ENCODE measurements around the gene PTPRCAP.
A peak's percentile ranks its signal among the peaks of the same experiment; 100 is the strongest.
"Not testable (repeated sequence)": the region's sequence is repeated elsewhere in the genome, so short reads cannot be mapped to it uniquely, and the experiment has no call there.

PTPRCAP gene

GRCh38 chr11:67440229-67441097, 3.0 kb upstream of the PTPRCAP start:
- no peak for DNase-seq

GRCh38 chr11:67439321-67440228, 2.1 kb upstream of the PTPRCAP start:
- DNase-seq: no peak

- peak; percentile 43 to 63 (median 50) for DNase-seq
Observed at GRCh38 chr11:67438158-67438902, 848 bp upstream of the PTPRCAP start.

GRCh38 chr11:67437809-67438157, 301 bp upstream of the PTPRCAP start:
- DNase-seq: no peak

GRCh38 chr11:67436459-67437081, 912 bp downstream of the PTPRCAP start:
- DNase-seq: peak in 3 of 4 experiments; percentile 41 to 53 (median 42)

- no peak for DNase-seq
Observed at GRCh38 chr11:67435727-67436458, 1.6 kb downstream of the PTPRCAP start.

- no peak for DNase-seq
Observed at GRCh38 chr11:67435031-67435726, 2.3 kb downstream of the PTPRCAP start.

GRCh38 chr11:67434395-67434881, 3.0 kb downstream of the PTPRCAP start:
- no peak for DNase-seq

GRCh38 chr11:67433536-67434394, 3.7 kb downstream of the PTPRCAP start:
- DNase-seq: no peak

GRCh38 chr11:67432655-67433349, 4.7 kb downstream of the PTPRCAP start:
- no peak for DNase-seq

- DNase-seq: no peak
Observed at GRCh38 chr11:67431346-67432249, 5.9 kb downstream of the PTPRCAP start.

- DNase-seq: no peak
Observed at GRCh38 chr11:67429722-67430121, 7.8 kb downstream of the PTPRCAP start.

- DNase-seq: no peak
Observed at GRCh38 chr11:67429038-67429668, 8.3 kb downstream of the PTPRCAP start.

GRCh38 chr11:67428052-67429001, 9.2 kb downstream of the PTPRCAP start, which contains the start of gene RPS6KB2:
TSS of gene RPS6KB2 (plus strand) at chr11:67428494. CDS start at chr11:67428546, 52 bp downstream.
- peak; percentile 94 to 99 (median 98) for DNase-seq

GRCh38 chr11:67427364-67427859, 10.1 kb downstream of the PTPRCAP start:
- DNase-seq: not testable (repeated sequence)

All from activated CD4-positive, CD25-positive, alpha-beta regulatory T cell (primary cell).